Lower leg skin (tissue), 4 donors: ENCODE data around the gene CDH23. TPM values are rescaled to one million over a fixed set of nuclear protein-coding genes. Genes with fewer than 3 reads are reported as not detected.
A peak's percentile ranks its signal among the peaks of the same experiment; 100 is the strongest.

Experiments used
- DNase-seq, 2 donors: peaks; one replicate each; pipeline ENCODE4 v3.0.0-alpha.2; 2019; ENCODE audit warnings: low spot score in 2 of 2
- H3K4me3 ChIP-seq: fragments of 200-600 bp; sonication (generic); 2 replicates; pipeline ENCODE4 v1.5.1; 2017; ENCODE audit warnings: mild to moderate bottlenecking, low read depth; ENCODE audit not compliant: poor library complexity, severe bottlenecking
- POLR2A ChIP-seq, 2 donors: fragments of 450-650 bp; IDR thresholded peaks; one replicate each; pipeline ENCODE4 v1.6.1; 2016 to 2017; ENCODE audit warnings: antibody characterized with exemption in 2 of 2, mild to moderate bottlenecking in 1 of 2, moderate library complexity in 1 of 2
- WGBS, 2 donors: methylation state at CpG; one replicate each; pipeline ENCODE4 v1.1.5; 2018; 5-methylcytosine and 5-hydroxymethylcytosine counted together
- intact Hi-C: fragments of 100-400 bp; cut with DNase I; formaldehyde crosslinking; loops from one replicate; pipeline ENCODE4 v1.15.0; 2023; ENCODE audit warnings: low total_unique reads
- total RNA-seq, 4 donors: library from RNA; depleted of rRNA; stranded (reverse); fragments of >200 nt; gene quantifications; one replicate each; pipeline ENCODE4 v1.1.0, GENCODE V29; 2016
- TF ChIP-seq, protein P1 (sequence below), 3 donors: fragments of 450-650 bp; IDR thresholded peaks; one replicate each; pipeline ENCODE4 v1.5.1; 2016; ENCODE audit warnings: antibody characterized with exemption in 3 of 3, mild to moderate bottlenecking in 3 of 3, moderate library complexity in 2 of 3

CDH23 gene
- total RNA-seq, 4 donors from 2014 or later: 1.7 to 9.2 (median 2.6) TPM

DNA sequence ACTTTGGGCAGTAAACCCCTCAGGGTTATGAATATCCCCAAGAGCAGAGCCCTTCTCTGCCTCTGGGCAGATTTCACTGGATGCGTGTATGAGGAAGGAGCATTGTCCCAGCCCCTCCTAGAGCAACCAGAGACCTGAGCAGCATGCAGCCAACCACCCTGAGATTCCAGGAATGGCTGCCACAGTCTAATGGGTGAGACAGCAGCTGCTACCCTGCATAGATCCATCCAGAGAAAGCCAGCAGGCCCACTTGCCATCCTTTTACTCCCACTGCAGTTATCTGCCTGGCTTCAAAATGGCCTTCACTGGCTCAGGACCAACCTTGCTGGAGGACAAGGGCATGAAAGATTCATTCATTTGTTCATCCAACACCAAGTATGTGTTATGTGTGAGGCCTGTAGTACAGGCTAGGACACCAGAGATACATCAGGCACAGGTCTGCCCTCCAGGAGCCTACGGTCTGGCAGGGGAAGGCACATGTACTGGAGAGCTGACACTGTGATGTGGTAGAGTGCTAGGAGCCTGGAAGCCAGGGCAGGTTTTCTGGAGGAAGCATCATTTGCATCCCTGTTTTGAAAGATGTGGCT is 349.0 kb downstream of the CDH23 start:
- TF ChIP-seq, protein P1, sequence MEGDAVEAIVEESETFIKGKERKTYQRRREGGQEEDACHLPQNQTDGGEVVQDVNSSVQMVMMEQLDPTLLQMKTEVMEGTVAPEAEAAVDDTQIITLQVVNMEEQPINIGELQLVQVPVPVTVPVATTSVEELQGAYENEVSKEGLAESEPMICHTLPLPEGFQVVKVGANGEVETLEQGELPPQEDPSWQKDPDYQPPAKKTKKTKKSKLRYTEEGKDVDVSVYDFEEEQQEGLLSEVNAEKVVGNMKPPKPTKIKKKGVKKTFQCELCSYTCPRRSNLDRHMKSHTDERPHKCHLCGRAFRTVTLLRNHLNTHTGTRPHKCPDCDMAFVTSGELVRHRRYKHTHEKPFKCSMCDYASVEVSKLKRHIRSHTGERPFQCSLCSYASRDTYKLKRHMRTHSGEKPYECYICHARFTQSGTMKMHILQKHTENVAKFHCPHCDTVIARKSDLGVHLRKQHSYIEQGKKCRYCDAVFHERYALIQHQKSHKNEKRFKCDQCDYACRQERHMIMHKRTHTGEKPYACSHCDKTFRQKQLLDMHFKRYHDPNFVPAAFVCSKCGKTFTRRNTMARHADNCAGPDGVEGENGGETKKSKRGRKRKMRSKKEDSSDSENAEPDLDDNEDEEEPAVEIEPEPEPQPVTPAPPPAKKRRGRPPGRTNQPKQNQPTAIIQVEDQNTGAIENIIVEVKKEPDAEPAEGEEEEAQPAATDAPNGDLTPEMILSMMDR (IDR thresholded peaks at IDR 0.05): no peak
- TF ChIP-seq POLR2A (IDR thresholded peaks at IDR 0.05): no peak
- no peak for DNase-seq
- intact Hi-C loops: no loop called here
- WGBS, 2 donors: 88 to 90% methylated on average over 2 of the region's 2 CpGs
- no peak overlapping the region for H3K4me3 ChIP-seq

DNA sequence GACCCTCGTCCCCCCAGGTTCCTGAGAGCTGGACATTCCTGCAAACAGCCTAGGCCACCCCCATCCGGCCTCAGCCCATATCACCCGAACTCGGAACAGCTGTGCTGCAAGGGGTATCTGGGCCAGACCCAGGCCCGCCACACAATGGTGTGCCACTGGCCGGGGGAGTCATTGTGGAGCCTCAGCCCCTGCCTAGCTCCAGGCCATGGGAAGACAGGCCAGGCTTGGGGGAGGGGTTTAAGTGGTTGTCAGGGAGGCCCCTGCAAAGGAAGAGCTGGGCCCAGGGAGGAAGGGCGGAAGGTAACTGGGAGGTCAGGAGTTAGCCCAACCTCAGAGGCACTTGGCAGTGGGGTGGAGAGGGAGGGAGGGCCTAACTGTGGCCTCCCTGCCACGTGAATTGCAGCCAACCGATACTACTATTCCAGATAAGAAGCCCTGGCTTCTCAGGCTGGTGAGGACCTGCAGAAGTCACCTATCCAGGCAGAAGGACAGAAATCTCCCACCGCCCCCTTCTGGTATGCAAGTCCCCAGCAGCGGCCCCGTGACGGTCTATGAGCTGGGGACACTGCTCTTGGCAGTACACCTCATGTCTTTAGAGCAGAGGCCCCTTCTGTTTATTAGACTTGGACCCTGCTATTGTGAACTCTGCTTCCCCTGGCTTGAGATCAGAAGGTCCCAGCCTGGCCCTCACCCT is 349.8 kb downstream of the CDH23 start:
- no peak overlapping the region for H3K4me3 ChIP-seq
- no peak for DNase-seq
- intact Hi-C loops: no loop called here
- no peak for TF ChIP-seq POLR2A (IDR thresholded peaks at IDR 0.05)
- TF ChIP-seq, protein P1 (IDR thresholded peaks at IDR 0.05): no peak
- 61 to 63% methylated on average over 13 of the region's 13 CpGs for WGBS, 2 donors

DNA sequence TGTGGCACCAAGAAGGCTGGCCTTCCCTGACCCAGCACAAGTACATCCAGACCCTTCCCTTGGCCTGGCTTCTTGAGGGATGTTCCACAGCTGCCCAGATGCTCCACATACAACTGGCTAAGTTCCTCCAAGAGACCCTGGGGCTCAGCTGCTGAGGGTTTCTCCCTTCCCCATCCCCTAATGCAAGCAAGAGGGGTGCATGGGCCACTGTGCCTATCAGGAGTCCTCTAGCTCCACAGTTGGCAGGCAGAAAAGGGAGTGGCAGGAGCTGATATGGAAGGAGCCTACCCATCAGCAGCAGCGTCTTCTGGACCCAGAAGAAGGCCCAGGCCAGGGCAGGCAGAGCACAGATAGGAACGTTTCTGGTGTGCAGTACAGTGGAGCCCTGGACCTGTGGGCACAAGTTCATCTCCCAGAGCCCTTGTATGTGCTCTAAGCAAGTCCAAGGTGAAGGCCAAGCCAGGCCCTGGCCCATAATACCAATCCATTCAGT is 350.4 kb downstream of the CDH23 start:
- 32 to 81% methylated on average over 2 of the region's 2 CpGs for WGBS, 2 donors
- intact Hi-C loops: no loop called here
- no peak for TF ChIP-seq POLR2A (IDR thresholded peaks at IDR 0.05)
- TF ChIP-seq, protein P1 (IDR thresholded peaks at IDR 0.05): no peak

DNA sequence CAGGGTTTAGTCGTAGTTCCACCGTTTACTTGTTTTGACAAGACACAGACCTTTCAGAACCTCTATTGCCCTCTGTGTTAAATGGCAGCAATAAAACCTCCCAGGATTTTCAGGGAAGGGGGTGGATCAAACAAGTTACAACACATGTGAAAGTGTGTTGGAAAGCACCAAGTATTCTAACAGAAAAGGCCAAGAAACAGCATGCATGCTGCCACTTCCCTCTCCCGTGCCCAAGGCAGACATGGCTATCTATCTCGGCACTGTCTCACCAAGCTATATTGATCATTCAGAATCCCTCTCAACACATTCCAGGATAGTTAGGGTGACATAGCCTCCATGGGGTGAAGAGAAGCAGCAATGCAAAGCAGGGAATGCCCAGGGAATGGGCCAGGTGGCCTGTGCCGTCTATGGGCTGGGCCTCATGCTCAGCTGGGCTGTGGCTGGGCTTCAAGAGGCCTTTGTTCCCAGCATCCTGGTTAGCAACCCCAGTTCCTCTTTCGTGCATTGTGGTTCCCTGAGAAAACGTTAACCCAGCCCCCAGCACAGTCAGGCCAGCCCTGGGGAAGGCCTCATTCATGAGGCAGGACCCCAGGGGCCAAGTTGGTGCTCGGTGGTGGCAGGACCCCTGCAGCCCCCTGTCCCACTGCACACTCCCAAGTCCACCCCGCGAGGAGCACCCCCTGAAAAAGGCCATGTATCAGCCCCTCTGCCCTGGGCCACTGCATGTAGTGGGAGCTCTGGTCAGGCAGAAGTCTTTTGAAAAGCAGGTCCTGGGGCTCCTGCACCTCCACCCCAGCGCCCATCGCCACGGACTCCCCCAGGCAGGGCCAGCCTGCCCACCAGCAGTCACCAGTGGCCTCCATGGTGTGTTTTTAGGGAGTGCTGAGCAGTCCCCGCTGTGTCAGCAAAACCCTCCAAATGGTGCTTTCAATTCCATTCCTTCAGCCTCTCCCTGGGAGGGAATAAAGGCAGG is 351.1 kb downstream of the CDH23 start:
- TF ChIP-seq, protein P1 (IDR thresholded peaks at IDR 0.05): no peak
- no peak for TF ChIP-seq POLR2A (IDR thresholded peaks at IDR 0.05)
- 55 to 63% methylated on average over 10 to 14 of the region's 14 CpGs for WGBS, 2 donors
- intact Hi-C loops: no loop called here
- DNase-seq: no peak
- H3K4me3 ChIP-seq: no peak overlapping the region

More for the DNA sequence above, 350.4 kb downstream of the CDH23 start:
- H3K4me3 ChIP-seq: no peak overlapping the region
- DNase-seq: no peak

DNA sequence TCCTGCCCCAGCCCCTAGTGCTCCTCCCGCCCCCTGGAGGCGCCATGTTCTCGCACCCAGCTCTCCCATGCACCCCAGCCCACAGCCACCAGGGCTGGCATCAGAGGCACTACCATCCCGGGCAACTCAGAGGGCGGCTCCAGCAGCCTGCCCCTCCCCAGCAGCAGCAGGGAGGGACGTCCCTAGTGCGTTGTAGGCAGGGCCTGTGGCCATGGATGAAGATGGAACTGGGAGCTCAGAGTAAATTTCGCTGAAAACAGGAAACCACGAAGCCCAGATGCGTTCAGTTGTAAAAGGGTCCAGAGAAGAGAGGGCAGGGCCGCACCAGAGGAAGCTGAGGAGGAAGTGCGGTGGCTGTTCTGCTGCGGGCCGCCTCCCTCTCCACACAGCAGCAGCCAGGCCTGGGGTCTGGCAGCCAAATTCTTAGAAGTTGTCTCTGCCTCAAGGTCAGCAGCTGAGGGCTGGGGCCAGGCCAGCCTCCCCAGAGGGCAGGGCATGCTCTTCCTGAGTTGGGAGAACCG is 352.0 kb downstream of the CDH23 start:
- no peak overlapping the region for H3K4me3 ChIP-seq
- intact Hi-C loops: no loop called here
- DNase-seq: peak; percentile 67 to 94
- WGBS, 2 donors: 24 to 31% methylated on average over 14 to 15 of the region's 15 CpGs
- TF ChIP-seq, protein P1 (IDR thresholded peaks at IDR 0.05): no peak
- TF ChIP-seq POLR2A (IDR thresholded peaks at IDR 0.05): no peak
